Measurements from ENCODE around the gene HOXC9.

DNA sequence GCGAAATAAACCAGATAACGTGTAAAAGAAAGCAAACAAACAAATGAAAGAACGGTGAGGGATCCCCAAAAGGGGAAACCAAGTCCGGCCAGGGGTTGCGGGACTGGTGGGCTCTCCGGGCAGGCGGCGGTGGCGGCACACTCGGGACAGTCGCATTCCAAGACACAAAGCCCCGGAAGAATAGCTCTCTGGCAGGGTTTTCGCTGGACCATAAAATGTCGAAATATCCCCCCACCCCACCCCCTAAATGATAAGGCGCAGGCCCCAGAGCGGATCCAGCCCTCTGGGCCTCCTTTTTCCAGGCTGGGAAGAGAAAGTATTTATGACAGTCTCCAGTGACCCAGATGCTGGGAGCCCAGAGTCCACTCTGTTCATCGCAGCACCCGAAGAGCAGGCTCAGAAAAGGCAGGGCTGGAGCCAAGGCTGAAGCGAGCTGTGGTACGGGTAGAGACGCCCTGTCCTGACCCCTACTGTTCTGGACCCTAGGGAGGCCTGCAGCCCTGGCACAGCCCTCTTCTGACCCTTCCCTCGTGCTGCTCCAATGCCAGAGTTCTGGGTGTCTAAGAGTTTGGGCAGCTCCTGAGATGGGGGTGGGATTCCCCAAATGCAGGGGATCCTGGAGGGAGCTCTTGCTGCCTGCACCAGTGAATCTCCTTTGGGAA, 6.7 kb downstream of the HOXC9 start:
- TF ChIP-seq, protein P1, sequence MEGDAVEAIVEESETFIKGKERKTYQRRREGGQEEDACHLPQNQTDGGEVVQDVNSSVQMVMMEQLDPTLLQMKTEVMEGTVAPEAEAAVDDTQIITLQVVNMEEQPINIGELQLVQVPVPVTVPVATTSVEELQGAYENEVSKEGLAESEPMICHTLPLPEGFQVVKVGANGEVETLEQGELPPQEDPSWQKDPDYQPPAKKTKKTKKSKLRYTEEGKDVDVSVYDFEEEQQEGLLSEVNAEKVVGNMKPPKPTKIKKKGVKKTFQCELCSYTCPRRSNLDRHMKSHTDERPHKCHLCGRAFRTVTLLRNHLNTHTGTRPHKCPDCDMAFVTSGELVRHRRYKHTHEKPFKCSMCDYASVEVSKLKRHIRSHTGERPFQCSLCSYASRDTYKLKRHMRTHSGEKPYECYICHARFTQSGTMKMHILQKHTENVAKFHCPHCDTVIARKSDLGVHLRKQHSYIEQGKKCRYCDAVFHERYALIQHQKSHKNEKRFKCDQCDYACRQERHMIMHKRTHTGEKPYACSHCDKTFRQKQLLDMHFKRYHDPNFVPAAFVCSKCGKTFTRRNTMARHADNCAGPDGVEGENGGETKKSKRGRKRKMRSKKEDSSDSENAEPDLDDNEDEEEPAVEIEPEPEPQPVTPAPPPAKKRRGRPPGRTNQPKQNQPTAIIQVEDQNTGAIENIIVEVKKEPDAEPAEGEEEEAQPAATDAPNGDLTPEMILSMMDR (conservative IDR thresholded peaks at IDR 0.05; ENCODE audit: low read length), result no peak
- no peak for TF ChIP-seq EZH2phosphoT487 (IDR thresholded peaks at IDR 0.05; ENCODE audit: borderline replicate concordance)

All from Loucy (cell line).